HepG2 (cell line): ENCODE data around the gene TPH1. TPM values are rescaled to one million over a fixed set of nuclear protein-coding genes. Genes with fewer than 3 reads are reported as not detected.

Experiments used
- CREM ChIP-seq, 2 experiments: sonication (generic) in 1 of 2; formaldehyde crosslinking in 1 of 2; IDR thresholded peaks; 2 replicates each; pipeline versions ENCODE4 v1.4.0 to v1.6.1; 2016 to 2020; ENCODE audit warnings: antibody characterized with exemption in 1 of 2, mild to moderate bottlenecking in 1 of 2, missing genetic modification reagents in 1 of 2
- ERF ChIP-seq: IDR thresholded peaks from 2 replicates; pipeline ENCODE4 v1.6.1; 2018; ENCODE audit warnings: missing biosample characterization, missing genetic modification reagents
- FOSL2 ChIP-seq: sonication (generic); formaldehyde crosslinking; IDR thresholded peaks from 2 replicates; pipeline ENCODE4 v1.4.0; 2020; ENCODE audit warnings: missing genetic modification reagents
- HDAC1 ChIP-seq: sonication (generic); formaldehyde crosslinking; IDR thresholded peaks from 2 replicates; pipeline ENCODE4 v1.5.1; 2020; ENCODE audit warnings: mild to moderate bottlenecking, missing genetic modification reagents
- HDAC6 ChIP-seq: fragments of 200-600 bp; sonication (generic); IDR thresholded peaks from 2 replicates; pipeline ENCODE4 v1.7.0; 2017; ENCODE audit warnings: mild to moderate bottlenecking, antibody characterized with exemption, low read length, low read depth
- HOXD1 ChIP-seq: sonication (generic); formaldehyde crosslinking; IDR thresholded peaks from 2 replicates; pipeline ENCODE4 v1.5.0; 2020; ENCODE audit warnings: missing genetic modification reagents
- KDM2A ChIP-seq: sonication (generic); formaldehyde crosslinking; IDR thresholded peaks from 2 replicates; pipeline ENCODE4 v1.4.0; 2020; ENCODE audit warnings: low read depth, missing genetic modification reagents, borderline replicate concordance
- LBX2 ChIP-seq: sonication (generic); formaldehyde crosslinking; IDR thresholded peaks from 2 replicates; pipeline ENCODE4 v1.5.0; 2020; ENCODE audit warnings: missing genetic modification reagents, mild to moderate bottlenecking, borderline replicate concordance
- MEF2D ChIP-seq: sonication (generic); formaldehyde crosslinking; IDR thresholded peaks from 2 replicates; pipeline ENCODE4 v1.5.1; 2020; ENCODE audit warnings: mild to moderate bottlenecking, missing genetic modification reagents
- SALL2 ChIP-seq: sonication (generic); formaldehyde crosslinking; IDR thresholded peaks from 2 replicates; pipeline ENCODE4 v1.8.1; 2023; ENCODE audit warnings: mild to moderate bottlenecking, missing genetic modification reagents, inconsistent platforms
- SCMH1 ChIP-seq: sonication (generic); formaldehyde crosslinking; IDR thresholded peaks from 2 replicates; pipeline ENCODE4 v1.9.0; 2021; ENCODE audit warnings: missing genetic modification reagents, mild to moderate bottlenecking, borderline replicate concordance
- SETDB1 ChIP-seq: sonication (generic); formaldehyde crosslinking; IDR thresholded peaks from 2 replicates; pipeline ENCODE4 v1.5.1; 2020; ENCODE audit warnings: missing genetic modification reagents, mild to moderate bottlenecking, borderline replicate concordance
- SMAD3 ChIP-seq: sonication (generic); formaldehyde crosslinking; IDR thresholded peaks from 2 replicates; pipeline ENCODE4 v1.4.0; 2020; ENCODE audit warnings: missing genetic modification reagents
- SPEN ChIP-seq: sonication (generic); formaldehyde crosslinking; IDR thresholded peaks from 2 replicates; pipeline ENCODE4 v1.5.1; 2020; ENCODE audit warnings: low read depth, mild to moderate bottlenecking, missing genetic modification reagents
- SRSF4 ChIP-seq: fragments of 200-400 bp; formaldehyde crosslinking; IDR thresholded peaks from one replicate; pipeline ENCODE4 v1.6.1; 2018; ENCODE audit warnings: mild to moderate bottlenecking, low read depth, low read length, moderate library complexity; ENCODE audit not compliant: poor library complexity, severe bottlenecking
- ZBTB14 ChIP-seq: sonication (generic); formaldehyde crosslinking; IDR thresholded peaks from 2 replicates; pipeline ENCODE4 v1.4.0; 2020; ENCODE audit warnings: missing genetic modification reagents
- ZFP36L1 ChIP-seq: sonication (generic); formaldehyde crosslinking; IDR thresholded peaks from 2 replicates; pipeline ENCODE4 v1.8.0; 2022; ENCODE audit warnings: mild to moderate bottlenecking, missing genetic modification reagents, moderate library complexity
- ZNF337 ChIP-seq: sonication (generic); formaldehyde crosslinking; IDR thresholded peaks from 2 replicates; pipeline ENCODE4 v1.5.1; 2020; ENCODE audit warnings: missing genetic modification reagents, low read depth, mild to moderate bottlenecking, borderline replicate concordance
- ZNF503 ChIP-seq: sonication (generic); formaldehyde crosslinking; IDR thresholded peaks from 2 replicates; pipeline ENCODE4 v1.4.0; 2020; ENCODE audit warnings: missing genetic modification reagents
- ZNF589 ChIP-seq: sonication (generic); formaldehyde crosslinking; conservative IDR thresholded peaks from 2 replicates; pipeline ENCODE4 v1.8.0; 2022; ENCODE audit warnings: mild to moderate bottlenecking, moderate library complexity, missing genetic modification reagents
- ZNF704 ChIP-seq: sonication (generic); formaldehyde crosslinking; IDR thresholded peaks from 2 replicates; pipeline ENCODE4 v1.8.1; 2023; ENCODE audit warnings: mild to moderate bottlenecking, inconsistent platforms, moderate library complexity, missing genetic modification reagents, borderline replicate concordance
- ZNF766 ChIP-seq: sonication (generic); formaldehyde crosslinking; IDR thresholded peaks from 2 replicates; pipeline ENCODE4 v1.5.0; 2020; ENCODE audit warnings: missing genetic modification reagents, borderline replicate concordance
- ZNF850 ChIP-seq: sonication (generic); formaldehyde crosslinking; conservative IDR thresholded peaks from 2 replicates; pipeline ENCODE4 v1.9.0; 2021; ENCODE audit warnings: mild to moderate bottlenecking, missing genetic modification reagents
- ZSCAN22 ChIP-seq: sonication (generic); formaldehyde crosslinking; IDR thresholded peaks from 2 replicates; pipeline ENCODE4 v1.4.0; 2020; ENCODE audit warnings: mild to moderate bottlenecking, missing genetic modification reagents
- polyA plus RNA-seq, 8 experiments: library from polyadenylated mRNA; depleted of rRNA in 3 of 8; stranded (reverse) in 7 of 8; unstranded in 1 of 8; fragments of >200 nt; fragmentation: Illumina TruSeq in 4 of 8; extraction: Trizol in 4 of 8; gene quantifications; 2 replicates each; pipeline versions ENCODE4 v1.2.1 to v1.2.3, GENCODE V29; 2011 to 2016; ENCODE audit warnings: low read depth in 4 of 8, missing spikeins in 1 of 8, mixed read lengths in 1 of 8; ENCODE audit not compliant: insufficient read depth in 1 of 8
- total RNA-seq, 5 experiments: library from RNA; depleted of rRNA; stranded (reverse); fragments of >200 nt; fragmentation: Illumina TruSeq; extraction: Trizol; gene quantifications; 2 replicates each; pipeline ENCODE4 v1.2.3, GENCODE V29; 2016; ENCODE audit warnings: low read depth in 1 of 5

Gene TPH1
- total and polyA plus RNA-seq, 2 of the 13 experiments (the other 11 are each of a cell fraction or from before 2014, with no cell fraction given): 0.26 to 0.53 TPM

GRCh38 chr11:18012906-18013781 is 32.9 kb downstream of the TPH1 start, which contains the start of gene SERGEF (continued):
- no peak for TF ChIP-seq ZNF503 (CRISPR knock-in tag)
- TF ChIP-seq FOSL2 (CRISPR knock-in tag): peak; percentile 49; the same call in 1 of the 2 replicates
- peak; percentile 15; the same call in 1 of the 2 replicates for TF ChIP-seq ZNF766 (CRISPR knock-in tag)
- no peak for TF ChIP-seq SETDB1
- TF ChIP-seq ZNF589 (CRISPR knock-in tag): peak; percentile 14
- TF ChIP-seq SPEN (CRISPR knock-in tag): peak; percentile 42
- TF ChIP-seq ZBTB14 (CRISPR knock-in tag): no peak
- TF ChIP-seq MEF2D: peak; percentile 53; the same call in 1 of the 2 replicates
- TF ChIP-seq HDAC6: no peak
- 0 out of 2 replicates have a peak, but pooled peaks have one; percentile 33 for TF ChIP-seq HOXD1
- TF ChIP-seq SCMH1 (CRISPR knock-in tag): no peak
- no peak for TF ChIP-seq ZNF850 (CRISPR knock-in tag)
- TF ChIP-seq KDM2A: 0 out of 2 replicates have a peak, but pooled peaks have one; percentile 68
- TF ChIP-seq ZNF337: 0 out of 2 replicates have a peak, but pooled peaks have one; percentile 38
- TF ChIP-seq SALL2 (CRISPR knock-in tag): peak; percentile 46; the same call in 1 of the 2 replicates
- TF ChIP-seq ERF (CRISPR knock-in tag): peak; percentile 85
- TF ChIP-seq ZFP36L1 (CRISPR knock-in tag): 0 out of 2 replicates have a peak, but pooled peaks have one; percentile 75
- TF ChIP-seq ZSCAN22 (CRISPR knock-in tag): no peak
- TF ChIP-seq ZNF704 (CRISPR knock-in tag): 0 out of 2 replicates have a peak, but pooled peaks have one; percentile 49
- no peak for TF ChIP-seq LBX2 (CRISPR knock-in tag)
- TF ChIP-seq SMAD3 (CRISPR knock-in tag): peak; percentile 47; the same call in 1 of the 2 replicates
- no peak; the same call in 1 of the 2 replicates for TF ChIP-seq CREM (IDR thresholded peaks at IDR 0.05)
- TF ChIP-seq CREM (CRISPR knock-in tag; IDR thresholded peaks at IDR 0.05): no peak
- no peak for TF ChIP-seq SRSF4
- peak; percentile 82 for TF ChIP-seq HDAC1
